LNCAP (cell line): ENCODE measurements around the gene TEX2.

Source experiments
- TF ChIP-seq, protein P1 (sequence below): fragments of 450-650 bp; IDR thresholded peaks from 2 replicates; pipeline ENCODE4 v1.5.1; 2017; ENCODE audit warnings: mild to moderate bottlenecking

The TEX2 gene

DNA sequence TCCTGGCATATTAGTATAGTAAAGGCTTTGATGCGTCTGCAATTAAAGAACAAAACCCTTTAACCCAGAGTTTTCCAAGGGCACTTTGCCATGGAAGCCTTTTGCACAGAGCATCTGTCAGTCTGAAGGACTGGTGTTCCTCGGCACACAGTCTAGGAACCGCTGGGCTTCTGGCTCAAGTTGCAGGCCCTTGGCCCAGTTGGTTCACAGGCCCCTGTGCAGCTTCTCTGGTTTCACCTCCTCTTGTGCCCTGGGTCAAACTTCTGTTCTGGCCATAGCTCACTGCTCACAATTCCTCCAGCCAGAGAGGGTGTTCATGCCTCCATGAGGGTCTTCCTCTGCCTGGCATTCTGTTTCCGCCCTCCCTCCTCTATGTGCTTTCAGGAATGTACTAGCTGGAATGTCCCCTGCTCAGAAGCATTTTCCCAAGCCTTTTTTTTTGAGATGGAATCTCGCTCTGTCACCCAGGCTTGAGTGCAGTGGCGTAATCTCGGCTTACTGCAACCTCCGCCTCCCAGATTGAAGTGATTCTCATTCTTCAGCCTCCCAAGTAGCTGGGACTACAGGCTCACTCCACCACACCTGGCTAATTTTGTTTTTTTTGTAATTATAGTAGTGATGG is 34.5 kb upstream of the TEX2 start:
- TF ChIP-seq, protein P1, sequence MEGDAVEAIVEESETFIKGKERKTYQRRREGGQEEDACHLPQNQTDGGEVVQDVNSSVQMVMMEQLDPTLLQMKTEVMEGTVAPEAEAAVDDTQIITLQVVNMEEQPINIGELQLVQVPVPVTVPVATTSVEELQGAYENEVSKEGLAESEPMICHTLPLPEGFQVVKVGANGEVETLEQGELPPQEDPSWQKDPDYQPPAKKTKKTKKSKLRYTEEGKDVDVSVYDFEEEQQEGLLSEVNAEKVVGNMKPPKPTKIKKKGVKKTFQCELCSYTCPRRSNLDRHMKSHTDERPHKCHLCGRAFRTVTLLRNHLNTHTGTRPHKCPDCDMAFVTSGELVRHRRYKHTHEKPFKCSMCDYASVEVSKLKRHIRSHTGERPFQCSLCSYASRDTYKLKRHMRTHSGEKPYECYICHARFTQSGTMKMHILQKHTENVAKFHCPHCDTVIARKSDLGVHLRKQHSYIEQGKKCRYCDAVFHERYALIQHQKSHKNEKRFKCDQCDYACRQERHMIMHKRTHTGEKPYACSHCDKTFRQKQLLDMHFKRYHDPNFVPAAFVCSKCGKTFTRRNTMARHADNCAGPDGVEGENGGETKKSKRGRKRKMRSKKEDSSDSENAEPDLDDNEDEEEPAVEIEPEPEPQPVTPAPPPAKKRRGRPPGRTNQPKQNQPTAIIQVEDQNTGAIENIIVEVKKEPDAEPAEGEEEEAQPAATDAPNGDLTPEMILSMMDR, result no peak

DNA sequence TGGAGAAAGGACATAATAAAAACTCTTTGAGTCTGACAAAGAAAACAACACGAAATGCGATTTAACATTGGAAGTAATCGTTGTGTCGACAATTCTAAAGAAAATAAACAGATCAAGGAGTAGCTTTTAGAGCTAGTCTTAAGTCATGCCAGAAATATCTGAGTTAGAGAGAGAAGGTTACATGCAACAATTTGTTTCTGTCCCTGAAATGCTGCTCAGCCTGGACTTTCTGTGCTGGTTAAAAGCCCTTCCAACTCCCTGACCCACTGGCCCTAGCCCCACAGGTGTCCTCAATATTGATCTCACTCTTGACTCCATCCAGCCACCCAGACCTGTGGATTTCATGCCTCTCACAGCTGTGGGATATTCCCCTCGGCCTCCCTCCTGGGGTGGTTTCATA is 33.2 kb upstream of the TEX2 start:
- TF ChIP-seq, protein P1, result no peak

- TF ChIP-seq, protein P1, result no peak
These were observed 32.1 kb upstream of the TEX2 start for GRCh38 chr17:64295146-64295545.

DNA sequence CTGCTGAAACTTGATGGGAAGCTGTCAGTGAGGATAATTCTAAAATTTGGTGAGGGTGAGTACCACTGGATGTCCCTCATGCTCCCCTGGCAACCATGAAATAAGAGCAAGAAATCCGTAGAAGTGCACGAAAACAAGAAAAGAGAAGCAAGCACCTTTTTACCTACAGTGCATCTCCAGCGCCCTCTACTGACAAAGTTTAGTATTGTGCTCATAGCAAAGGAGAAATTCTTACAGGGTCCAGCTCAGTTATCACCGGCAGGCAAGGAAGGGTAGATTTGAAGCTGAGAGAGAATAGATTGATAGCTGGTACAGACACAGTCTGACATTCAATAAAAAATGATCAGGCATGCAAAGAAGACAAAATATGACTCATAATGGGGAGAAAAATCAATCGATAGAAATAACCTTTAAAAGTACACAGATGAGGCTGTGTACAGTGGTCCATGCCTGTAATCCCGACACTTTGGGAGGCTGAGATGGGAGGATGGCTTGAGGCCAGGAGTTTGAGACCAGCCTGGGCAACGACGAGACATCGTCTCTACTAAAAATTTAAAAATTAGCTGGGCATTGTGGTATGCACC is 28.3 kb upstream of the TEX2 start:
- TF ChIP-seq, protein P1, result peak; percentile 58

DNA sequence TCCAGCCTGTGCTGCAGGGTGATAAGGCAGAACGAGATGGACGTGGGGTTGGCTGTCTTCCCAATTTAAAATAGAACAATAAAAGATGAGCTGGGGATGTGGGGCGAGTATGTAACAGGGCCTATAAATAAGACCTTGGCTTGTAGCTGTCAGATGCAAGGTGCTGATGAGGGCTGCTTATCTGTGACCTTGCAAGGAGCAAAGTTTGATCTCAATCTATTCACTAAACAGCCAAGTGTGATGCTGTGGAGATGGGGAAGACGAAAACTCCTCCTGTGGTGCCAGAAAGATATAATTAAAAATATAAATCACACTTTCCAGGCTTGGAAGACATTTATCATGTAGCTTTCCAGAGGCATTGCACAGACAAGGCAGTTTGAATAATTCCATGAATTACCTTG is 26.7 kb upstream of the TEX2 start:
- TF ChIP-seq, protein P1, result no peak

GRCh38 chr17:64282753-64283080 is 19.7 kb upstream of the TEX2 start:
- TF ChIP-seq, protein P1, result no peak

DNA sequence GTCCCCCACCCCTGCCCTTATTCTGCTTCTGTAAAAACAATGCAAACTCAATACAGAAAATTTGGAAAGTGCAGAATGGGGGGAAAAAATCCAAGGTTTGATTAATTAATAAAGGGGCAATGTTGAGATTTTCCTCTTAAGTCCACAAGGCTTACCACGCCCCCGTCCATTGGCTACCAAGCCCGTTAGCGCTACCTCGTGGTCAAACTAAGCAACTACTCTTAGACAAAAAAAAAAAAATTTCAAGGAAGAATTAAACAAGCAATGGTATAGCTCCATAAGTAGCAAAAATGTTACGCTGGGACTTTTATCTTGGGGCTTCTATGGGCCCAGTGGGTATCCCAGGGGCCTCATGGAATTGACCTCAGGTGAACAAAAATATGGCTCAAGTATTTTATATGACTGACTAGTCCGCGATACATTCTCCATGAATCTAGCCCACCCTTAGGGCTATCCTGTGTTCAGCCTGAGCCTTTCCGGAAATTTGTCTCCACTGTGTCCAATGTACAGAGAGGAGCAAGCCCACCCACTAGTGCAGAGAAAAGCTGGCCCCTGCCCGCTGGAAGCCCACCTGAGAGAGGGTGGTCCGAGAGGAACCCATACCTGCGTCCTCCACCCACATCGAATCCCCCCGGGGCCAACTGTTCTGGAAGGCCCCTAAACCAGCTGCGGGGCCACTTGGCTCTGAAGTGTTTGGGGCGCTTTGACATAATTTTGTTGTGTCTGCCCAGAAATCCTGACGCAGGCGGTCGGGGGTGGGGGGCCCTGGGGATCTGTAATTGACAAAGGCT is 19.1 kb upstream of the TEX2 start:
- TF ChIP-seq, protein P1, result peak; percentile 75
